Osteocyte (in vitro differentiated cells): ENCODE data around the gene SALL3. TPM values are rescaled to one million over a fixed set of nuclear protein-coding genes. Genes with fewer than 3 reads are reported as not detected.

Source experiments
- DNase-seq: peaks from one replicate; pipeline ENCODE4 v3.0.0; 2021; ENCODE audit warnings: mixed read lengths; ENCODE audit not compliant: unreplicated experiment; ENCODE audit errors: extremely low spot score
- H3K27ac Mint-ChIP-seq: one replicate; pipeline ENCODE4 v1.8.0; 2021; ENCODE audit warnings: mild to moderate bottlenecking, mixed read lengths; ENCODE audit not compliant: unreplicated experiment
- H3K27me3 Mint-ChIP-seq: one replicate; pipeline ENCODE4 v1.8.0; 2021; ENCODE audit warnings: mixed read lengths; ENCODE audit not compliant: unreplicated experiment
- H3K36me3 Mint-ChIP-seq: one replicate; pipeline ENCODE4 v1.8.0; 2021; ENCODE audit warnings: mixed read lengths; ENCODE audit not compliant: unreplicated experiment
- H3K4me1 Mint-ChIP-seq: one replicate; pipeline ENCODE4 v1.8.0; 2021; ENCODE audit warnings: mixed read lengths; ENCODE audit not compliant: unreplicated experiment
- H3K4me3 Mint-ChIP-seq: one replicate; pipeline ENCODE4 v1.8.0; 2021; ENCODE audit warnings: mild to moderate bottlenecking, moderate library complexity, mixed read lengths; ENCODE audit not compliant: unreplicated experiment
- H3K9me3 Mint-ChIP-seq: one replicate; pipeline ENCODE4 v1.8.0; 2021; ENCODE audit warnings: mixed read lengths; ENCODE audit not compliant: unreplicated experiment
- CTCF ChIP-seq: fragments of 200-600 bp; sonication (generic); IDR thresholded peaks from 2 replicates; pipeline ENCODE4 v1.5.0; 2021; ENCODE audit warnings: antibody characterized with exemption, mild to moderate bottlenecking, moderate library complexity
- total RNA-seq: library from RNA; stranded (reverse); gene quantifications from 2 replicates; pipeline ENCODE4 v1.2.1, GENCODE V29; 2021

The SALL3 gene
- total RNA-seq, 1 donor from 2014 or later, result not detected

GRCh38 chr18:79013869-79014268, 34.3 kb downstream of the SALL3 start:
- no peaks in the 10 kb centered on the region for H3K4me1 Mint-ChIP-seq
- no peak overlapping the region for H3K4me3 Mint-ChIP-seq
- DNase-seq, result no peak
- no peaks in the 10 kb centered on the region for H3K9me3 Mint-ChIP-seq
- no peak for TF ChIP-seq CTCF
- H3K27me3 Mint-ChIP-seq, result peaks cover 8% of the 10 kb centered on the region
- no peaks in the 10 kb centered on the region for H3K36me3 Mint-ChIP-seq
- no peak overlapping the region for H3K27ac Mint-ChIP-seq

- Mint-ChIP-seq H3K9me3 (peaks cover 4% of the 10 kb centered on the region), H3K4me1 (no peaks in the 10 kb centered on the region), H3K4me3 (no peak overlapping the region), H3K27ac (no peak overlapping the region), H3K27me3 (no peaks in the 10 kb centered on the region), H3K36me3 (no peaks in the 10 kb centered on the region)
- DNase-seq, result no peak
- TF ChIP-seq CTCF, result no peak
Observed at GRCh38 chr18:79018911-79019310, 39.3 kb downstream of the SALL3 start.

- no peak for DNase-seq
- no peak for TF ChIP-seq CTCF
- Mint-ChIP-seq H3K36me3 (no peaks in the 10 kb centered on the region), H3K9me3 (peaks cover 4% of the 10 kb centered on the region), H3K4me1 (no peaks in the 10 kb centered on the region), H3K27me3 (no peaks in the 10 kb centered on the region), H3K27ac (no peak overlapping the region), H3K4me3 (no peak overlapping the region)
Observed at GRCh38 chr18:79019881-79020280, 40.3 kb downstream of the SALL3 start.

GRCh38 chr18:79022603-79023002, 43.0 kb downstream of the SALL3 start:
- DNase-seq, result no peak
- Mint-ChIP-seq H3K4me3 (no peak overlapping the region), H3K36me3 (no peaks in the 10 kb centered on the region), H3K9me3 (peaks cover 4% of the 10 kb centered on the region), H3K27ac (no peak overlapping the region), H3K27me3 (no peaks in the 10 kb centered on the region), H3K4me1 (no peaks in the 10 kb centered on the region)
- no peak for TF ChIP-seq CTCF

GRCh38 chr18:79026491-79026890, 46.9 kb downstream of the SALL3 start:
- Mint-ChIP-seq H3K4me3 (no peak overlapping the region), H3K27ac (no peak overlapping the region), H3K4me1 (no peaks in the 10 kb centered on the region), H3K27me3 (no peaks in the 10 kb centered on the region), H3K36me3 (no peaks in the 10 kb centered on the region), H3K9me3 (peaks cover 18% of the 10 kb centered on the region)
- no peak for DNase-seq
- TF ChIP-seq CTCF, result no peak
